ENCODE data around the gene DIPK1B.

DNA sequence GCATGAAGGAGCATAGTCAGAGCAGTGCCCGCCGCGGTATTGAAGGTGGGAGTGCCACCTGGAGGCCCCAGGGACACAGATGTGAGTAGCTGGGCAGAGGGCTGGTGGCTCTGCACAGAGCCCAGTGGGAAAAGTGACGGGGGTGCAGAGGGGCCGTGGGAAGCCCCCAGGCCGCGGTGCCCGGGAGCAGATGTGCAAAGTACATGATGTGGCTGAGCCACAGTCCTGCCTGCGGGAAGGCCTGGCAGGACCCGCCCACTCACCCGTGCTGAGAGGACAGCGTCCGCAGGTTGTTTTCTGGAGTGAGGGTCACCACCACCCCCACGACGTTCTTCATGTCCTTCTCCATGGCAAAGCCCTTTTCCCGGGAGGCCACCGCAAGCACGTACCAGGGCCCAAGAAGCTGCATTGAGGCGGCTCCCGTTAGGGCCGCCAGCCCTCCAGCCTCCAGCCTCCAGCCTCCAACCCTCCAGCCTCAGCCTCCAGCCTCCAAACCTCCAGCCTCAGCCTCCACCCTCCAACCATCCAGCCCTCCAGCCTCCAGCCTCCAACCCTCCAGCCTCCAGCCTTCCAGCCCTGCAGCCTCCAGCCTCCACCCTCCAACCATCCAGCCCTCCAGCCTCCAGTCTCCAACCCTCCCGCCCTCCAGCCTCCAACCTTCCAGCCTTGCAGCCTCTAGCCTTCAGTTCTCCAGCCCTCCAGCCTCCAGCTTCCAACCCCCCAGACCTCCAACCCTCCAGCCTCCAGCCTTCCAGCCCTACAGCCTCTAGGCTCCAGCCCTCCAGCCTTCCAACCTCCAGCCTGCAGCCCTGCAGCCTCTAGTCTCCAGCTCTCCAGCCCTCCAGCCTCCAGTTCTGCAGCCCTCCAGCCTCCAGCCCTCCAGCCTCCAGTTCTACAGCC is 35.0 kb downstream of the DIPK1B start:
- TF ChIP-seq, protein P1, sequence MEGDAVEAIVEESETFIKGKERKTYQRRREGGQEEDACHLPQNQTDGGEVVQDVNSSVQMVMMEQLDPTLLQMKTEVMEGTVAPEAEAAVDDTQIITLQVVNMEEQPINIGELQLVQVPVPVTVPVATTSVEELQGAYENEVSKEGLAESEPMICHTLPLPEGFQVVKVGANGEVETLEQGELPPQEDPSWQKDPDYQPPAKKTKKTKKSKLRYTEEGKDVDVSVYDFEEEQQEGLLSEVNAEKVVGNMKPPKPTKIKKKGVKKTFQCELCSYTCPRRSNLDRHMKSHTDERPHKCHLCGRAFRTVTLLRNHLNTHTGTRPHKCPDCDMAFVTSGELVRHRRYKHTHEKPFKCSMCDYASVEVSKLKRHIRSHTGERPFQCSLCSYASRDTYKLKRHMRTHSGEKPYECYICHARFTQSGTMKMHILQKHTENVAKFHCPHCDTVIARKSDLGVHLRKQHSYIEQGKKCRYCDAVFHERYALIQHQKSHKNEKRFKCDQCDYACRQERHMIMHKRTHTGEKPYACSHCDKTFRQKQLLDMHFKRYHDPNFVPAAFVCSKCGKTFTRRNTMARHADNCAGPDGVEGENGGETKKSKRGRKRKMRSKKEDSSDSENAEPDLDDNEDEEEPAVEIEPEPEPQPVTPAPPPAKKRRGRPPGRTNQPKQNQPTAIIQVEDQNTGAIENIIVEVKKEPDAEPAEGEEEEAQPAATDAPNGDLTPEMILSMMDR (IDR thresholded peaks at IDR 0.05; ENCODE audit: insufficient read depth, low read depth, low read length), result no peak
- no peak for TF ChIP-seq EZH2 (IDR thresholded peaks at IDR 0.05; ENCODE audit: insufficient read depth, low read length)

Measured in astrocyte (in vitro differentiated cells and primary cell).